Ascending aorta (tissue), 2 donors: Measurements from ENCODE around the gene CDK14. TPM values are rescaled to one million over a fixed set of nuclear protein-coding genes. Genes with fewer than 3 reads are reported as not detected.

Source experiments
- DNase-seq, 2 donors: peaks; one replicate each; pipeline ENCODE4 v3.0.0-alpha.2; 2019; ENCODE audit warnings: low spot score in 2 of 2
- H3K27ac ChIP-seq, 2 donors: fragments of 200-600 bp; sonication (generic); one replicate each; pipeline ENCODE4 v1.5.1; 2016 to 2017; ENCODE audit warnings: mild to moderate bottlenecking in 1 of 2
- H3K27me3 ChIP-seq: fragments of 200-600 bp; sonication (generic); one replicate; pipeline ENCODE4 v1.5.1; 2017
- H3K36me3 ChIP-seq, 2 donors: fragments of 200-600 bp; sonication (generic); one replicate each; pipeline ENCODE4 v1.5.1; 2016
- H3K4me1 ChIP-seq, 2 donors: fragments of 200-600 bp; sonication (generic); one replicate each; pipeline ENCODE4 v1.5.1; 2016 to 2017; ENCODE audit warnings: mild to moderate bottlenecking in 1 of 2
- H3K4me3 ChIP-seq, 2 donors: fragments of 200-600 bp; sonication (generic); one replicate each; pipeline ENCODE4 v1.5.1; 2016 to 2017; ENCODE audit warnings: mild to moderate bottlenecking in 1 of 2
- H3K9me3 ChIP-seq, 2 donors: fragments of 200-600 bp; sonication (generic); one replicate each; pipeline ENCODE4 v1.5.1; 2016
- intact Hi-C: fragments of 100-400 bp; cut with DNase I; formaldehyde crosslinking; loops from one replicate; pipeline ENCODE4 v1.15.1; 2023
- total RNA-seq: library from RNA; depleted of rRNA; stranded (reverse); fragments of >200 nt; gene quantifications from one replicate; pipeline ENCODE4 v1.1.0, GENCODE V29; 2016
- TF ChIP-seq, protein P1 (sequence below), 3 experiments: fragments of 200-600 bp in 2 of 3; fragments of 450-650 bp in 1 of 3; sonication (generic) in 2 of 3; IDR thresholded peaks; one replicate each; pipeline ENCODE4 v1.5.1; 2016 to 2019; ENCODE audit warnings: antibody characterized with exemption in 3 of 3, mild to moderate bottlenecking in 1 of 3, moderate library complexity in 1 of 3

CDK14 gene
- total RNA-seq, 1 donor from 2014 or later = 5.1 TPM

- Histone ChIP-seq H3K36me3 (no peaks in the 10 kb centered on the region), H3K27me3 (no peaks in the 10 kb centered on the region), H3K9me3 (no peaks in the 10 kb centered on the region)
Observed at GRCh38 chr7:90910136-90910535, 314.0 kb downstream of the CDK14 start.

GRCh38 chr7:90916319-90916718, 320.2 kb downstream of the CDK14 start:
- no peak overlapping the region for H3K4me3 ChIP-seq
- no peak overlapping the region for H3K27ac ChIP-seq
- H3K4me1 ChIP-seq = no peaks in the 10 kb centered on the region
- no peaks in the 10 kb centered on the region for H3K27me3 ChIP-seq
- intact Hi-C loops = no loop called here
- TF ChIP-seq, protein P1, sequence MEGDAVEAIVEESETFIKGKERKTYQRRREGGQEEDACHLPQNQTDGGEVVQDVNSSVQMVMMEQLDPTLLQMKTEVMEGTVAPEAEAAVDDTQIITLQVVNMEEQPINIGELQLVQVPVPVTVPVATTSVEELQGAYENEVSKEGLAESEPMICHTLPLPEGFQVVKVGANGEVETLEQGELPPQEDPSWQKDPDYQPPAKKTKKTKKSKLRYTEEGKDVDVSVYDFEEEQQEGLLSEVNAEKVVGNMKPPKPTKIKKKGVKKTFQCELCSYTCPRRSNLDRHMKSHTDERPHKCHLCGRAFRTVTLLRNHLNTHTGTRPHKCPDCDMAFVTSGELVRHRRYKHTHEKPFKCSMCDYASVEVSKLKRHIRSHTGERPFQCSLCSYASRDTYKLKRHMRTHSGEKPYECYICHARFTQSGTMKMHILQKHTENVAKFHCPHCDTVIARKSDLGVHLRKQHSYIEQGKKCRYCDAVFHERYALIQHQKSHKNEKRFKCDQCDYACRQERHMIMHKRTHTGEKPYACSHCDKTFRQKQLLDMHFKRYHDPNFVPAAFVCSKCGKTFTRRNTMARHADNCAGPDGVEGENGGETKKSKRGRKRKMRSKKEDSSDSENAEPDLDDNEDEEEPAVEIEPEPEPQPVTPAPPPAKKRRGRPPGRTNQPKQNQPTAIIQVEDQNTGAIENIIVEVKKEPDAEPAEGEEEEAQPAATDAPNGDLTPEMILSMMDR (IDR thresholded peaks at IDR 0.05) = no peak
- no peak for DNase-seq
- H3K36me3 ChIP-seq = no peaks in the 10 kb centered on the region
- H3K9me3 ChIP-seq = no peaks in the 10 kb centered on the region

More at GRCh38 chr7:90910136-90910535, 314.0 kb downstream of the CDK14 start:
- no peak for DNase-seq
- TF ChIP-seq, protein P1 (IDR thresholded peaks at IDR 0.05) = no peak
- Histone ChIP-seq H3K4me3 (no peak overlapping the region), H3K27ac (no peak overlapping the region), H3K4me1 (no peaks in the 10 kb centered on the region)
- intact Hi-C loops = no loop called here

DNA sequence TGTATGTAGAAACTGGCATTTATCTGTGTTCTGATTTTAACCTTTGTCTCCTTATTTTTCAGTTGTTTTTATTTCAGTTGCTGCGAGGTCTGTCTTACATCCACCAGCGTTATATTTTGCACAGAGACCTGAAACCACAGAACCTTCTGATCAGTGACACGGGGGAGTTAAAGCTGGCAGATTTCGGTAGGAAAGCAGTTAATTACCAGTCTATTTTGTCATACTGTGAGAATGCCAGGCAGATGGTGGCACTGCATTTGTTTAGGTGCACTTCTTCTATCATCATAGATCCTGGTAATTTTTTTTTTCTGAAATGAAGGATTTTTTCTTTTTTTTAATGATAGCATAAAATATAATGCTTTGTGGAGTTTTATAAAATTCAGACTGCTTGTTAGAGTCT, 321.4 kb downstream of the CDK14 start:
- H3K4me3 ChIP-seq = no peak overlapping the region
- intact Hi-C loops = no loop called here
- TF ChIP-seq, protein P1 (IDR thresholded peaks at IDR 0.05) = no peak
- no peaks in the 10 kb centered on the region for H3K27me3 ChIP-seq
- H3K36me3 ChIP-seq = no peaks in the 10 kb centered on the region
- no peak overlapping the region for H3K27ac ChIP-seq
- no peaks in the 10 kb centered on the region for H3K4me1 ChIP-seq
- no peaks in the 10 kb centered on the region for H3K9me3 ChIP-seq
- DNase-seq = no peak

- Histone ChIP-seq H3K27ac (no peak overlapping the region), H3K9me3 (no peaks in the 10 kb centered on the region), H3K4me1 (no peaks in the 10 kb centered on the region), H3K36me3 (no peaks in the 10 kb centered on the region), H3K27me3 (no peaks in the 10 kb centered on the region), H3K4me3 (no peak overlapping the region)
- DNase-seq = no peak
- intact Hi-C loops = no loop called here
- TF ChIP-seq, protein P1 (IDR thresholded peaks at IDR 0.05) = no peak
Observed at GRCh38 chr7:90918303-90918702, 322.2 kb downstream of the CDK14 start.

GRCh38 chr7:90919816-90920215, 323.7 kb downstream of the CDK14 start:
- Histone ChIP-seq H3K27me3 (no peaks in the 10 kb centered on the region), H3K9me3 (no peaks in the 10 kb centered on the region), H3K4me3 (no peak overlapping the region), H3K36me3 (no peaks in the 10 kb centered on the region), H3K27ac (no peak overlapping the region), H3K4me1 (no peaks in the 10 kb centered on the region)
- TF ChIP-seq, protein P1 (IDR thresholded peaks at IDR 0.05) = no peak
- intact Hi-C loops = no loop called here
- DNase-seq = no peak

- TF ChIP-seq, protein P1 (IDR thresholded peaks at IDR 0.05) = no peak
- no peak overlapping the region for H3K27ac ChIP-seq
- intact Hi-C loops = no loop called here
- no peaks in the 10 kb centered on the region for H3K4me1 ChIP-seq
- DNase-seq = no peak
- H3K27me3 ChIP-seq = no peaks in the 10 kb centered on the region
- no peaks in the 10 kb centered on the region for H3K36me3 ChIP-seq
- H3K4me3 ChIP-seq = no peak overlapping the region
- H3K9me3 ChIP-seq = no peaks in the 10 kb centered on the region
Observed at GRCh38 chr7:90920336-90920735, 324.2 kb downstream of the CDK14 start.
